HG03139 (cell line): ENCODE data around the gene POFUT1.
"Not testable (repeated sequence)": the region's sequence is repeated elsewhere in the genome, so short reads cannot be mapped to it uniquely, and the experiment has no call there.

Experiments used
- ATAC-seq: cut with Tn5 transposase; IDR thresholded peaks from one replicate; pipeline ENCODE4 v1.9.1; 2021; ENCODE audit not compliant: unreplicated experiment

Gene POFUT1

GRCh38 chr20:32232326-32232886 lies 24.7 kb downstream of the POFUT1 start:
- no peak for ATAC-seq

GRCh38 chr20:32233286-32233685 lies 25.6 kb downstream of the POFUT1 start:
- ATAC-seq, result no peak

GRCh38 chr20:32234135-32234808 lies 26.6 kb downstream of the POFUT1 start:
- no peak for ATAC-seq

GRCh38 chr20:32235331-32236047 lies 27.8 kb downstream of the POFUT1 start:
- ATAC-seq, result no peak

- ATAC-seq, result no peak
Observed at GRCh38 chr20:32236048-32236533, 28.4 kb downstream of the POFUT1 start.

GRCh38 chr20:32236819-32237218 lies 29.1 kb downstream of the POFUT1 start:
- ATAC-seq, result no peak

GRCh38 chr20:32237419-32237818 lies 29.7 kb downstream of the POFUT1 start:
- no peak for ATAC-seq

- ATAC-seq, result no peak
Observed at GRCh38 chr20:32238483-32239425, 31.1 kb downstream of the POFUT1 start.

- no peak for ATAC-seq
Observed at GRCh38 chr20:32240205-32240604, 32.5 kb downstream of the POFUT1 start.

- no peak for ATAC-seq
Observed at GRCh38 chr20:32241807-32242206, 34.1 kb downstream of the POFUT1 start.

- no peak for ATAC-seq
Observed at GRCh38 chr20:32244150-32244823, 36.6 kb downstream of the POFUT1 start.

GRCh38 chr20:32244959-32245358 lies 37.3 kb downstream of the POFUT1 start:
- no peak for ATAC-seq

GRCh38 chr20:32246208-32246607 lies 38.5 kb downstream of the POFUT1 start:
- ATAC-seq, result not testable (repeated sequence)

GRCh38 chr20:32248043-32248442 lies 40.4 kb downstream of the POFUT1 start:
- ATAC-seq, result no peak

- no peak for ATAC-seq
Observed at GRCh38 chr20:32249030-32249738, 41.5 kb downstream of the POFUT1 start.

- no peak for ATAC-seq
Observed at GRCh38 chr20:32251470-32251869, 43.8 kb downstream of the POFUT1 start.

GRCh38 chr20:32252189-32252588 lies 44.5 kb downstream of the POFUT1 start:
- ATAC-seq, result no peak

GRCh38 chr20:32260973-32261372 lies 53.3 kb downstream of the POFUT1 start:
- ATAC-seq, result not testable (repeated sequence)

- no peak for ATAC-seq
Observed at GRCh38 chr20:32261644-32262043, 54.0 kb downstream of the POFUT1 start.
